ENCODE results near the gene BRAP. TPM values are rescaled to one million over a fixed set of nuclear protein-coding genes. Genes with fewer than 3 reads are reported as not detected.

Gene BRAP
- polyA plus RNA-seq, 1 donor (not counting 4 experiments of a cell fraction or from before 2014, with no cell fraction given), result 19.5 TPM

- DNase-seq (ENCODE audit: low read depth, low spot score) (no peak), FAIRE-seq (no peak)
- Histone ChIP-seq H3K36me3 (ENCODE audit: control insufficient read depth in 2 of 2, extremely low read depth in 1 of 2, insufficient read depth in 2 of 2, low read length in 2 of 2) (peaks cover 0 to 10% of the 10 kb centered on the region in 2 experiments), H3K4me3 (ENCODE audit: control insufficient read depth in 2 of 3, extremely low read depth in 1 of 3, insufficient read depth in 2 of 3, low read depth in 1 of 3, low read length in 3 of 3) (no peak overlapping the region), H2AFZ (ENCODE audit: control insufficient read depth, low read length) (no peak overlapping the region), H3K9me3 (ENCODE audit: control insufficient read depth, low read depth, low read length) (no peaks in the 10 kb centered on the region), H3K79me2 (ENCODE audit: control insufficient read depth, insufficient read depth, low read length) (no peaks in the 10 kb centered on the region), H3K4me2 (ENCODE audit: control insufficient read depth, extremely low read depth, insufficient read depth, low read depth, low read length) (no peak overlapping the region), H3K9me1 (ENCODE audit: control insufficient read depth, extremely low read depth, insufficient read depth, low read length) (no peaks in the 10 kb centered on the region), H3K4me1 (ENCODE audit: control insufficient read depth, extremely low read depth, insufficient read depth, low read length) (peaks cover 3% of the 10 kb centered on the region), H4K20me1 (ENCODE audit: control insufficient read depth, extremely low read depth, insufficient read depth, low read length) (no peaks in the 10 kb centered on the region), H3K9ac (ENCODE audit: control insufficient read depth, extremely low read depth, insufficient read depth, low read length) (no peak overlapping the region), H3K27ac (ENCODE audit: control insufficient read depth, insufficient read depth, low read length) (no peak overlapping the region), H3K27me3 (ENCODE audit: control insufficient read depth, extremely low read depth, insufficient read depth, low read length) (no peaks in the 10 kb centered on the region)
- dilution Hi-C loops (cut with MboI; ENCODE audit: extremely low pct_ligation_motif_present, low sequenced_read_pairs), result no loop called here
- TF ChIP-seq EZH2 (IDR thresholded peaks at IDR 0.05; ENCODE audit: low read length), result no peak
Observed at GRCh38 chr12:111640506-111640905, 45.2 kb downstream of the BRAP start.

GRCh38 chr12:111638556-111638955, 47.2 kb downstream of the BRAP start:
- no peak overlapping the region for H3K27ac ChIP-seq (ENCODE audit: control insufficient read depth, insufficient read depth, low read length)
- FAIRE-seq, result no peak
- no peak overlapping the region for H3K4me2 ChIP-seq (ENCODE audit: control insufficient read depth, extremely low read depth, insufficient read depth, low read depth, low read length)
- no peaks in the 10 kb centered on the region for H3K9me3 ChIP-seq (ENCODE audit: control insufficient read depth, low read depth, low read length)
- no peaks in the 10 kb centered on the region for H3K27me3 ChIP-seq (ENCODE audit: control insufficient read depth, extremely low read depth, insufficient read depth, low read length)
- peaks cover 3% of the 10 kb centered on the region for H3K4me1 ChIP-seq (ENCODE audit: control insufficient read depth, extremely low read depth, insufficient read depth, low read length)
- no peaks in the 10 kb centered on the region for H3K9me1 ChIP-seq (ENCODE audit: control insufficient read depth, extremely low read depth, insufficient read depth, low read length)
- H3K4me3 ChIP-seq (ENCODE audit: control insufficient read depth in 2 of 3, extremely low read depth in 1 of 3, insufficient read depth in 2 of 3, low read depth in 1 of 3, low read length in 3 of 3), result no peak overlapping the region
- H3K79me2 ChIP-seq (ENCODE audit: control insufficient read depth, insufficient read depth, low read length), result no peaks in the 10 kb centered on the region
- no peak for DNase-seq (ENCODE audit: low read depth, low spot score)
- dilution Hi-C loops (cut with MboI; ENCODE audit: extremely low pct_ligation_motif_present, low sequenced_read_pairs), result no loop called here
- H4K20me1 ChIP-seq (ENCODE audit: control insufficient read depth, extremely low read depth, insufficient read depth, low read length), result no peaks in the 10 kb centered on the region
- H3K9ac ChIP-seq (ENCODE audit: control insufficient read depth, extremely low read depth, insufficient read depth, low read length), result no peak overlapping the region
- no peak overlapping the region for H2AFZ ChIP-seq (ENCODE audit: control insufficient read depth, low read length)
- H3K36me3 ChIP-seq (ENCODE audit: control insufficient read depth in 2 of 2, extremely low read depth in 1 of 2, insufficient read depth in 2 of 2, low read length in 2 of 2), result peaks cover 0 to 3% of the 10 kb centered on the region in 2 experiments
- TF ChIP-seq EZH2 (IDR thresholded peaks at IDR 0.05; ENCODE audit: low read length) (no peak), CTCF (optimal IDR thresholded peaks at IDR 0.05 in 1 of 3, IDR thresholded peaks at IDR 0.05 in 1 of 3, conservative IDR thresholded peaks at IDR 0.05 in 1 of 3; ENCODE audit: extremely low read depth in 1 of 3, insufficient read depth in 2 of 3, low read length in 3 of 3) (no peak)

All from keratinocyte (primary cell).